HG02852 (cell line): ENCODE measurements around the gene MATK.

Experiments used
- ATAC-seq: cut with Tn5 transposase; IDR thresholded peaks from one replicate; pipeline ENCODE4 v1.9.1; 2021; ENCODE audit warnings: mild to moderate bottlenecking, moderate library complexity; ENCODE audit not compliant: unreplicated experiment

MATK gene, protein sequence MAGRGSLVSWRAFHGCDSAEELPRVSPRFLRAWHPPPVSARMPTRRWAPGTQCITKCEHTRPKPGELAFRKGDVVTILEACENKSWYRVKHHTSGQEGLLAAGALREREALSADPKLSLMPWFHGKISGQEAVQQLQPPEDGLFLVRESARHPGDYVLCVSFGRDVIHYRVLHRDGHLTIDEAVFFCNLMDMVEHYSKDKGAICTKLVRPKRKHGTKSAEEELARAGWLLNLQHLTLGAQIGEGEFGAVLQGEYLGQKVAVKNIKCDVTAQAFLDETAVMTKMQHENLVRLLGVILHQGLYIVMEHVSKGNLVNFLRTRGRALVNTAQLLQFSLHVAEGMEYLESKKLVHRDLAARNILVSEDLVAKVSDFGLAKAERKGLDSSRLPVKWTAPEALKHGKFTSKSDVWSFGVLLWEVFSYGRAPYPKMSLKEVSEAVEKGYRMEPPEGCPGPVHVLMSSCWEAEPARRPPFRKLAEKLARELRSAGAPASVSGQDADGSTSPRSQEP

DNA sequence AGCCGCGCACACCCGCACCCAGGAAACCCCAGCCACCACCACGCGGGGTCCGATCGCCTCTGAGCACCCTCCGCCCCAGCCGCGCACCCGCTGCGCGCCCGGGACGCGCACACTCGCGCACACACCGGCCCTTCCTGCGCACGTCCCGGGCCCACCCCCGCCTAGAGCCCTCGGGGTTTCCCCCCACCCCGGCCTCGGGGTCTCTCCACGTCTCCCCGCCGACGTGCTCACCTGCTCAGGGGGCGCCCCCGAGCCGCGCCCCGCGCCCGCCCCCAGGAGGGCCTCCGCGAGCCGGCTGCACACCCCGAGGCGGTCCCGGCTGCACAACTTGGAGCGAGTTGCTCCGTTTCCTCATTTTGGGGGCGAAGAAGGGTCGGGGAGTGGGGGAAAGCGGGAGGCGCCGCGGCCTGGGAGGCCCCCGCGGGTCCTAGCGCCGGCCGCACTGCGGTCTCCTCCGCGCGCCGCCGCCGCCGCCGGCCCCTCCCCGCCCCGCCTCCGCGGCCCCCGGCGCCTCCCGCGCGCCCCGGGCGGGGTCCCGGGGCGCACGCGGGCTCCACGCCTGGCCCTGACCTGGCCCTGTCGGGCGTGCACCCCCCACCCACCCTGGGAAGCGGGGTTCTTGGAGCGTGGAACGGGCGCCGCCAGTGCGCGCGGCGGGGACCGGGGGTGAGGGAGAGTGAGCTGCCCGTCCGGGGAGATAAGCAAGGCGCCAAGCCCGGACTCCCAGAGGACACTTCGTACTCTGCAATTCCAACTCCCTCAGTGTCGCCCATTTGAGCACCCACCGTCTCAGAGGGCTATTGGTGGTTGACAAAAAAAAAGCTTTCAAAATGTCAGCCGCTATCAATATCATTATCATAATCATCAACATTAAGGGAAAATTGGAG, at the start of gene MATK:
MATK (minus strand) TSS at position 444 of the 887 bp plus-strand sequence. CDS start 1,246 bp downstream, outside the sequence.
- ATAC-seq: no peak

DNA sequence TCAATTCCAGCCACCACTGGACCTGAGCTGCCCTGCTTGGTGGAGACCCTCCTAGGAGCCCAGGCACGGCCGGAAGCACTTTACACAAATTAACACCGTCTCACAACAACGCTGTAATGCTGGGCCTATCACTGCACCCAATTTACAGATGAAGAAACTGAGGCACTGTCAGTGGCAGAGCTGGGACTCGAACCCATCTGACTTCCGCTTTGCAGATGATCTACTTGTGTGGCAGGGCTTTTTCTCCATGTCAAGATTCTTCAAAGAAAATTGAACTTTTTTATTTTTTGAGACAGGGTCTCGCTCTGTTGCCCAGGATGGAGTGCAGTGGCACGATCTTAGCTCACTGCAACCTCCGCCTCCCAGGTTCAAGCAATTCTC, 48.9 kb upstream of the MATK start:
- ATAC-seq: no peak

DNA sequence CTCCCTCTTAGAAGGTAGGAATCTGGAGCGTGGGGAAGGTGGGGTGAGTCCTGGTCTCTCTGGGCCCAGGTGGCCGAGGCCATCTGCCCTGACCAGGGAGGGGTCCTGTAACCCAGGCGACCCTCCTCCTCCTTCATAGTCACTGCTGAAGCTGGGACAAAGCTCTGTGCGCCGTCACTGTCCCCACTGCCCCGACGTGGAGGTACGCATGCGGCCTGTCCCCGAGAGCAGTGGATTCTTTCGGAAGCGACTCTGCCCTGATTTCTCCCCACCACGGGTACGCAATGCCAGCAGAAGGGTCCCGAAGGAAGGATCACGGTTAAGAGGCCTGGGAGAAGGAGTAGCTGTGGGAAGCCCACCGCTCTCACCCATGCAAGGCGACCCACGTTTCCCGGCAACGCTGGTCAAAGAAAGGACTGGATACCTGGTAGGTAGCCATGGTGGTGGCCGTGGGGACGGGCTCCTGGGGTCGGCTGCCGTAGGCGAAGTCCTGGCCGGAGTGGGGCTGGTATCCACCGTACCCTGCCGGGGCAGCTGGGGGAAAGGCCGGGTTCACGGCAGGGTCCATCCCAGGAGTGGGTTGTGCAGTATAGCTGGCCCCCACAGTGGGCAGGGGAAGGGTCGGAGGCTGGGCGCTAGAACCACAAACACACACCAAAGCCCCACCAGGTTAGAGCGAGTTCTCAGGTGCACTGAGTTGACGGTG, 48.3 kb upstream of the MATK start:
- ATAC-seq: no peak

DNA sequence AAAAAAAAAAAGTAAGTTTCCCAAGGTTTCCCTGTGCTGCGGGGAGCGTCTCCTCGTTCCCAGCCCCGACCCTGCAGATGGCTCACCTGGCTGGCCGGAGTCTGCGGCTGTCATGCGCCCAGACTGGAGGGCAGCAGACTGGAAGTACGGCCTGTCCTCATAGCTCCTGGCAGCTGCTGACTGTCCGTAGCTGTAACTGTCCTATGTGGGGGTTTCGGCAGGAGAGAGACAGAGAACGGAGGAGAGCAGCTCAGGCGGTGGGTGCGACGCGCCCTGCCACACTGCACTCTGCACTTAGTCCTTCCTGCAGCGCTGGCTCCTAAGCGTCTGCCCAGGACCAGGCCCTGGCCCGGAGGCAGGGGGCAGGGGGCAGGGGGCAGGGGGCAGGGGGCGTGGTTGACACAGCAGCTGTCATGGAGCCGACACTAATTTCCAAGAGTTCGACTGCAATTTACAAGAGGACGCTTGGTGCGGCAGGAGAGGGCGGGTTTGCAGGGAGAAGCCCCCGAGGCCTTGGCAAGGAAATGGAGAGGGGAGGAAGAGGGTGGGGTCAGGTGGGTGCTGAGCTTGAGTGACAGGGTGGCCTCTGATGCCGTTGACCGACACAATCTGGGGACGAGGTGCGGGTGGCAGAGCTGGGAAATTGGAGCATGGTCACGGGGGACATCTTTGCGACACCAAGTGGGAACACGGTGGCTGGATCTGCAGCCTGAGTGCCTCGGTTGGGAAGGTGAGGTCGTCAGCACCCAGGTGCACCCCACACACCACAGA, 47.6 kb upstream of the MATK start:
- ATAC-seq: no peak

DNA sequence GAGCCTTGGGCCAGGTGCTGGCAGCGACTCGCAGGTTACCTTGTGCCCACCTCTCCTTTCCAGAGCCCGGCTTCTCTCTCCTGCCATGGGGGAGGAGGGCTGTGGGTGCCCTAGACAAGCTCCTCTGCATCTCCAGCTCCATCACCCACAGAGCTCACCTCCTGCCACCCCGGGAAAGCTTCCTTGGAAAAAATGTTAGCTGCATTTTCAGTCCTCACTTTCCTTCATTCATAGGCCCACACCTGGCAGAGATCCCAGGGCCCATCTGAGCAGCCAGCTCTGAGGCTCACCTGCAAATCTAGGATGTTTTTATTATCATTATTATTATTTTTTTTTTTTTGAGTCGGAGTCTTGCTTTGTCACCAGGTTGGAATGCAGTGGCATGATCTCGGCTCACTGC, 45.8 kb upstream of the MATK start:
- ATAC-seq: no peak

DNA sequence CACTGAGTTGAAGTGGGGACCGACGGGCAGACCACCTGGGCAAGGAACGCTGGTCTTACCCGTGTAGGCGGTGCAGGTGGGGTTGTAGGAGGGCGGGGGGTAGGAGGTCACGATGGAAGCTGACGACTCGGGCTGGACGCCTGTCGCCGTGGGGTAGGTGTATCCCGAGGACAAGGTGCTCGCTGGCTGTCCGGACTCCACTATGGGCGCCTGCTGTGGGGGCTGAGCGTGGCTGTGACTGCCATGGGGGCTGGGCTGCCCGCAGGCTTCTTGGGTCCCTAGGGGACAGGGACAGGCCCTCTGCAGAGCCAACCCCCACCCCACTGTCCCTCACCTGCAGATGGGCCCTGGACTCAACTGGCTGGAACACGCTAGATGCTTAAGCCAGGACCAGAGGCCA, 45.4 kb upstream of the MATK start:
- ATAC-seq: no peak

DNA sequence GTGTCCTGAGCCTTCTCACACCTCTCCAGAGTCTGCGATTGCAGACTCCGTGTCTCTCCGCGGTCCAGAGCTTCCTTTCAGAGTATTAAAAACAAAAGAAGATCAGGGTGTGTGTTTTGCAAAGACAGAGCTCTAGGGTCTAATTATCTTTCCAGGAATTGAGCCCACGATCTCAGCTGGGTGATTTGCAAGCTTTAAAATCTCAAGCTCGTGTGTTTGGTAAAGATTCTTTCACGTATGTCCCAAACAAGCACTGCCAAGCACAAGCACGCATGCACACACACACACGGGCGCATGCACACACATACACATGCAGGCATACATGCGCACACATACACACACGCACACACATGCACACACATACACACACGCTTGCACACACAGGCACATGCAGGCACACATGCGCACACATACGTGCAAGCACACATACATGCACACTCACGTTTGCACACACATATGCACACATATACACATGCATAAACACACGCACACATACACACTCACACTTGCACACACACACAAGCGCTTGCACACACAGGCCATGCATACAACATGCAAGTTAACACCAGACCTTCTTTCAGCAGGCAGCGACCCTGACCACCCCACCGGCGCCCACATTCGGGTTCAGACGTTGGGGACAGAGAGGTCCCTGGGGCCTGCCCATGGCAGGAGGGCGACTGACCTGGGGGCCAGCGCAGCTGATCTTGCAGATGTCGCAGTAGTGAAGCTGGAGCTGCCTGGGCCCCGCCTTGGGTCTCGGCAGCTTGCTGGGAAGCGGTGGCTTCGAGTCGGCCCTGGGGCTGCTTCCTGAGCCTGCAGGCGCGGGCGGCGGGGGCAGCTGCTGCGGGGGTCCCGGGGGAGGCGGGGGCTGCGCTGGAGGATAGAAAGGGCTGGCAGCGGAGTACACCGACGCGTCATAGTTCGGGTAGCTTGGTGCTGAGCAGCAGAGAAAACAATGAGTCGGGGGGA, 44.7 kb upstream of the MATK start:
- no peak for ATAC-seq

DNA sequence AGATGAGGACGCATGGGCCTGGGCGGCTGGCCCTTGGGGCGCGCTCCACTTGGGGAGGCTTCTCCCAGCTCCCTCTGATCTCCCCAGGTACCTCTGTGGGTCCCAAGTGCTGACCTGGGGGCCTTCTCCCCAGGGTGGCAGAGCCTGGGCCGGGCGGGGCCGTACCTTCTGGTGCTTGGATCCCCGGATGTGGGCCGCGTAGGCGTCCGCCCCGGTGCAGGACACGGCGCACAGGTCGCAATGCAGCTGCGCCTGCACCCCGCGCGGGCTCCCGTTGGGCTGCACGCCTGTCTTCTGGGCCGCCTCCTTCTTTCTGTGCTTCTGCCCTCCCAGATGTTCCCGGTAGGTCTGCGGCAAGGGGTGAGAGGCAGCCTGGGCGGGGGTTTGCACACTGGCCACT, 41.1 kb upstream of the MATK start:
- ATAC-seq: no peak

DNA sequence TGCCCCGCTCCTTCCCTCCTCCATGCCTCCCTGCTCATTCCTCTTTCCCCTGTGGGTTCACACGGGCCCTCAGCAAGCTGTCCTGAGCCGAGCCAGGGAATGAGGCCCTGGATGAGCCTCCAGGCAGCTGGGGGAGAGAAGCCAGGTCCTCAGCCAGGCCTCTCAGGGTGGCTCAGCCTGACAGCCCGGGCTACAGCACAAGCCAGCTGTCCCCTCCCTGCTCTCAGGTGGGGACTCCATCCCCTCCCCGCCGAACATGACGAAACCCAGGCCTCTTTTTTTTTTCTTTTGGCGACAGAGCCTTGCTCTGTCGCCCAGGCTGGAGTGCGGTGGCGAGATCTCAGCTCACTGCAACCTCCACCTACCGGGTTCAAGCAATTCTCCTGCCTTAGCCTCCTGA, 40.0 kb upstream of the MATK start:
- ATAC-seq: no peak

DNA sequence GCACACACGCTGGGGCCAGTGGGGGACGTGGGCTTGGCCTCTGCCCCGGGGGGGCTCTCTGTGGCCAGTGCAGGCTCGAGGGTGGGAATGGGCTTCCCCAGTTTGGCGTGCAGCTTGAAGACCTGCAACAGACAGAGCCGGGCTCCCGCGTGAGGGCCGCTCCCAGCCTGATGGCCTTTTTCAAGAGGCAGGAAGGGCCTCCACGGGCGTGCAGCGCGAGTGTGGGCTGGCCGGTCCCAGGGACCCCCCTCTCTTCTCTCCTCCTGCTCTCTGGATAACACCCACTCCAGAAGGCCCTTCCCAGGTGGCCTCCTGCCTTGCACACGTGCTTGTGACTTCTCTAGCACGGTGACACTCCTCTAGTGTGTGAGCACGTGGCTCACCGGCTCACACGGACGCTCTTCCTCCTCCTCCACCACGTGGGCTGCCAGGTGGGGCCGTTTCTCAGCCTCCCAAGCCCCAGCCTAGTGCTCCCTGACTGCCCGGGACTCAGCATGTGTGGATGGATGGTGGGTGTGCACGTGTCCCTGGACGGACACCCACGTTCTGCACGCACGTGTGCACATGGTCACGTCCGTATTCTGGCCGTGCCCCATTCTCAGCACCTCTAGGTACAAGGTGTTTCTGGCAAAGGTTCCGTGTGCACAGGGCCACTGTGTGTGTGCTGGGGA, 39.2 kb upstream of the MATK start:
- ATAC-seq: no peak

DNA sequence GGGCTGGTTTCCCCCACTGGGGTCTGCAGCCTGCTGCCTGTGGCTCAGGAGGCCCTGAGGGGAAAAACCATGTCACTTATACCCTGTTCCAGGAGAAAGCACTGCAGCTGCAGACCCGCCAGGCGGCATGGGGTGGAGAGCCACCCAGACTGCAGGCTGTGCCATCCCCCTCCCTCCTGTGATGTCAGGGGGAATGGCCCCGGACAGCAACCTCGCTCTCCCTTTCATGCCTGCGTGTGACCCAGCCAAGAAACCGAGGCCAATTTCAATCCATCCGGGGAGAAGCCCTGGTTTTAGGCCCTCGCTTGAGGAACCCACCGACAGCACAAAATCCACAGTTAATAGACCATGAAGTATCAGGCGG, 37.2 kb upstream of the MATK start:
- no peak for ATAC-seq

DNA sequence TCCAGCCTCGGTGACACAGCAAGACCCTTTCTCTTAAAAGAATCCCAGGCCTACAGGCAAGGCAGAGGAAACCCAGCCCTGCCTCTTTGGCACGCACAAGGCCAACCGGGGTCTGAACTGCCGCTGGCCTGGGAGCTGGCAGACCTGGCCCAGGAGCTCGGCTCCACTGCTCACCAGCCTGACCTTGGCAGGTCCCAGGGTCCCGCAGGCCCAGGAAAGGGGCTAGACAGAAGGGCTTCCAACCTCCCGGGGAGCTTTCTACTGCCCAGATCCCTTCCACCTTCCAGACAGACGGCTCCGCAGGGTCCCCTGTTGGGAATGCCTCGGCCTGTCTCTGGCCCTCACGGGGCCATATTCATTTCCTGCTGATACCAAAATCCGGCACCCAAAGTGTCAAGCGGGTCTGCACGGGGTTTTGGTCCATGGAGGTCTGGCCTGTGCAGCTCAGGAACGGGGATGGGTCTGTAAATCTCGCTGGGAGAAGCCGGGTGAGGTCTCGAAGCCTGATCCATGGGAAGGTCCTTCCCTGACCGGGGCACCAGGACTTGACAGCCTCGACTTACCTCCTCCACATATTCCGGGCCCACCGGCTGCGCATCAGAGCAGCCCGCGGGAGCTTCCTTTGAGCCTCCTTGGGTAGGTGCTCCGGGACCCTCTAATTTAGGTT, 36.6 kb upstream of the MATK start:
- ATAC-seq: no peak

DNA sequence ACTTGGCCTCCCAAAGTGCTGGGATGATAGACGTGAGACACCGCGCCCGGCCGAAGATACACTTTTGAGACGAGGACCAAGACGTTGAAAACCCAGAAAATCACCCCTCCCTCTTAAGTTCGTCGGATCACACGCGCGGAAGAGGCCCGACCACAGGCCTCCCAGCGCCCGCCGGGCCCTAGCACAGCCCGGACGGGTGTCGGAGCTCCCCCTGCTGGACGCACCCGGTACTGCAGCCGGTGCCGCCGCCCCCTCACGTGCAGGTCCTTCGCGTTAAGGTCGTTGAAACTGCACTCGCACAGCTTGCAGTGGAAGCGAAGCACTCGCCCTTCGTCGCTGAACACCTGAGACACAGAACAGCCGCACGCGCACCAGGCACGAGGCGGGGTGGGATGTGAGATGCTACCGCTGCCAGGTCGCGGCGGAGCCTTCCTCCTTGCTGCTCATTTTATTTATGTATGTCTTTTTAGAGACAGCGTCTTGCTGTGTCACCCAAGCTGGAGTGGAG, 35.7 kb upstream of the MATK start:
- ATAC-seq: no peak

DNA sequence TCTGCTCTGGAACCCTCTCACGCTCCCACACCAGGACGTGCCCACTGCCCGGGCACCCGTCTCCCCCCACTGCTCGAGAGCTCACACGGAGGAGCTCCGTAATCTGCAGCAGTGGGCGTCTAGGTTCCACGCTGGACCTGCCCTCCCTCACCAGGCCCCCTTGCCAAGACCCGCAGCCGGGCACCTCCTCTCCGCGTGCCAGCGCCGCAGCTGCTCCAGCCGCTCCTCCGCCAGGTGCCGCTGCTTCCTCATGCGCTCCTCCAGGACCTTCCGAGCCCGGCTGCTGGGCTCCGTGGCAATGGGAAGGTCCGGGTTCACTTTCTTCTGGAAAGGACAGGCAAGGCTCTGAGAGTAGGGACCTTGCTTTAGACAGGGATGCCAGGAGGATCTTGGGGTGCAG, 35.0 kb upstream of the MATK start:
- no peak for ATAC-seq

DNA sequence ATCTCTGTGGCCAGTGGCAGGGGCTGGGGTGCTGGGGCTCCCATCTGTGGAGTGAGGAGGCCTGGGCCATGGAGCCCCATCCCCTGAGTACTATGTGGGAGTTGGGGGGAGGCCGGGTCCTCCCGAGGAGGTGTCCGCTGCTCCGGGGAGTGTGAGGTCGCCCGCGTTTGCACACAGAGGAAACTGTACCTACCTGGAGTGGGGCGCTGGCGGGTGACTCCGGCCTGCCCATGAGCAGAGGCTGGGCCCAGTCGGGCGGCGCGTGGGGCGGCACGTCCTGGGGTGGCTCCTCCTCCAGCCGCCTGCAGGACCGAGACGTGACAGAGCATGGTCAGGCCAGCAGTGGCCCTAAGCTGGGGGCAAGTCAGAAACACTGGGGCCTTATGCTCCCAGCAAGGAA, 33.8 kb upstream of the MATK start:
- ATAC-seq: no peak

DNA sequence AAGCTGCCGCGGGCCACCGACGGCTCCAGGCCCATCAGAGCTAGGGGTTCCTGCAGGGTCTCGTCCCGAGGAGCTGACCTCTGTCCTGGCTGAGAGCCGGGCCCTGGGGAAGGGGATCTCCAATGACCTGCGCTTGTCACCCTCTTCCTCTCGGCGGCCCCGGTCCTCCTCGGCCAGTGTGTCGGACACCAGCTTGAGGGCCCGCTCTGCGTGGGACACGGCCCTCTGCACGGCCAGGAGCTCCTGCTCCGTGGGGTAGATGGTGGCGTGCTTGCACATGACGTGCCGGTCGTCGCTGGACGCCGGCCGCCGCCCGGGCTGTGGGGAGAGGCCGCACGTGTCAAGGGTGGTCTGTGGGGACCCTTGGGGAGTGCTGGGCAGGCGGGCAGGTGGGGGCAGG, 32.7 kb upstream of the MATK start:
- ATAC-seq: no peak

DNA sequence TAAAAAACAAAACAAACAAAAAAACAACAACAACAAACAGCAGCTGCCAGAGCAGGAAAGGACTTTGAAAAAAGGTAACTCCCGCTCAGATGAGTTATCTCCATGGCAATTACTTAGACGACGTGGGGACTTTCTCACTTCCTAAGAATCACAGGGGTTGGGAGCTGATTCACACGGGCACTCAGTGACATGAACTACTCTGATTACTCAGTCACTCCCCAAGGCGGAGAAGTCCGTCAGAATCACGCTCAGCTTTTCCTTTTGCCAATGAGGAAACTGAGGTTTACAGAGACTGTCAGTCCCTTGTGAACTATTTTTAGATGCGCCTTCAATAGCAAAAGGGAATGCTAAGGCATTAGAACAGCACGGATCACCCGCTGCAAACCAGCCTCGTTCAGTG, 32.3 kb upstream of the MATK start:
- no peak for ATAC-seq

DNA sequence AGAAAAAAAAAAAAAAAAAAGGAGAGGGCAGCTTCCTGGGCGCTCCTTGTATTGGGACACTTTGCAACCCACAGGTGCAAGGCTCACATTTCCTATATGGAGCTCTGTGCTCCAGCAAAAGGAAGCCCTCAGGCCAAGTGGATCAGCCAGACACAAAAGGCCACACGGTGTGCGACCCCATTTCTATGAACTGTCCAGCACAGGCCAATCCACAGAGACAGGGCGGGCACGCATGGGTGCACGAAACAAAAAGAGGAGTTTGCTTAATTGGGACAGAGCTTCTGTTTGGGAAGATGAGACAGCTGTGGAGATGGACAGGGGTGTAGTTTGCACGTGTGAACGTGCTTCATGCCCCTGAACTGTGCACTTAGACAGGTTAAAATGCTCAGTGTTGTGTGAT, 31.6 kb upstream of the MATK start:
- ATAC-seq: no peak
